Mammary epithelial cell (primary cell): Measurements from ENCODE around the gene NPSR1.
"Not testable (repeated sequence)": the region's sequence is repeated elsewhere in the genome, so short reads cannot be mapped to it uniquely, and the experiment has no call there.

ENCODE experiments used
- EZH2 ChIP-seq: IDR thresholded peaks from 2 replicates; pipeline ENCODE4 v1.6.1; 2012; ENCODE audit warnings: low read length, inconsistent platforms, borderline replicate concordance
- TF ChIP-seq, protein P1 (sequence below), 2 donors: IDR thresholded peaks in 1 of 2; conservative IDR thresholded peaks in 1 of 2; 2 replicates each; pipeline ENCODE4 v1.5.1; 2011 to 2012; ENCODE audit warnings: inconsistent platforms in 2 of 2, low read length in 2 of 2, mild to moderate bottlenecking in 2 of 2, control low read depth in 1 of 2, low read depth in 1 of 2; ENCODE audit not compliant: insufficient read depth in 1 of 2; ENCODE audit errors: extremely low read depth in 1 of 2

DNA sequence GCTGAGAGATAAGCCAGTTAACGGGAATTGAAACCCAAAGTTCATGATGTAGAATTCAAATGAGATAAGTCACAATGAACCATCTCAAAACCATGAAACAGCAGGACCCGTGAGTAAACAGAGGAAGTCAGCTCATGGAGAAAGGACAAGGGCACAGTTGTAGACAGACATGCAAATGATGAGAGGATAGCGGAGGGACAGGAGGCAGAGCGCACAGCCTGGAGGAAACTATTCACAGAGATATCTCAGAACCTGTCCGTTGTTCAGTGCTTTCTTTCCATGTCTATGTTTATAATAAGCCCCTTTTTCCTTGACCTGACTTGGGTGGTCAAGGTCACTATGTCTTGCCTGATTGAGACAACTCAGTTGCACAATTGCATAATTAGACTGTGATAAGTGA lies 208.2 kb downstream of the NPSR1 start:
- TF ChIP-seq, protein P1, sequence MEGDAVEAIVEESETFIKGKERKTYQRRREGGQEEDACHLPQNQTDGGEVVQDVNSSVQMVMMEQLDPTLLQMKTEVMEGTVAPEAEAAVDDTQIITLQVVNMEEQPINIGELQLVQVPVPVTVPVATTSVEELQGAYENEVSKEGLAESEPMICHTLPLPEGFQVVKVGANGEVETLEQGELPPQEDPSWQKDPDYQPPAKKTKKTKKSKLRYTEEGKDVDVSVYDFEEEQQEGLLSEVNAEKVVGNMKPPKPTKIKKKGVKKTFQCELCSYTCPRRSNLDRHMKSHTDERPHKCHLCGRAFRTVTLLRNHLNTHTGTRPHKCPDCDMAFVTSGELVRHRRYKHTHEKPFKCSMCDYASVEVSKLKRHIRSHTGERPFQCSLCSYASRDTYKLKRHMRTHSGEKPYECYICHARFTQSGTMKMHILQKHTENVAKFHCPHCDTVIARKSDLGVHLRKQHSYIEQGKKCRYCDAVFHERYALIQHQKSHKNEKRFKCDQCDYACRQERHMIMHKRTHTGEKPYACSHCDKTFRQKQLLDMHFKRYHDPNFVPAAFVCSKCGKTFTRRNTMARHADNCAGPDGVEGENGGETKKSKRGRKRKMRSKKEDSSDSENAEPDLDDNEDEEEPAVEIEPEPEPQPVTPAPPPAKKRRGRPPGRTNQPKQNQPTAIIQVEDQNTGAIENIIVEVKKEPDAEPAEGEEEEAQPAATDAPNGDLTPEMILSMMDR (conservative IDR thresholded peaks at IDR 0.05 in 1 of 2, IDR thresholded peaks at IDR 0.05 in 1 of 2; ENCODE audit: extremely low read depth in 1 of 2, insufficient read depth in 1 of 2, low read depth in 1 of 2, low read length in 2 of 2): not testable (repeated sequence)
- not testable (repeated sequence) for TF ChIP-seq EZH2
